HG03060 (cell line): Measurements from ENCODE around the gene RIMBP3B.
"Not testable (repeated sequence)": the region's sequence is repeated elsewhere in the genome, so short reads cannot be mapped to it uniquely, and the experiment has no call there.

Source experiments
- ATAC-seq: cut with Tn5 transposase; IDR thresholded peaks from one replicate; pipeline ENCODE4 v1.9.1; 2021; ENCODE audit warnings: low read depth, moderate number of reproducible peaks; ENCODE audit not compliant: unreplicated experiment

The RIMBP3B gene

GRCh38 chr22:21407792-21408191 lies 24.2 kb downstream of the RIMBP3B start:
- ATAC-seq, result not testable (repeated sequence)

GRCh38 chr22:21416375-21416774 lies 32.8 kb downstream of the RIMBP3B start:
- ATAC-seq, result not testable (repeated sequence)

- ATAC-seq, result not testable (repeated sequence)
These were observed 33.7 kb downstream of the RIMBP3B start, which contains the start of gene HIC2 for GRCh38 chr22:21417227-21417746. HIC2 (plus strand) TSS chr22:21417371; CDS start chr22:21442832, 25,461 bp downstream.

- not testable (repeated sequence) for ATAC-seq
These were observed 34.3 kb downstream of the RIMBP3B start for GRCh38 chr22:21417853-21418252.

- not testable (repeated sequence) for ATAC-seq
These were observed 35.6 kb downstream of the RIMBP3B start for GRCh38 chr22:21418974-21419638.

- not testable (repeated sequence) for ATAC-seq
These were observed 36.7 kb downstream of the RIMBP3B start for GRCh38 chr22:21420180-21420763.

- ATAC-seq, result not testable (repeated sequence)
These were observed 40.6 kb downstream of the RIMBP3B start for GRCh38 chr22:21424084-21424709.

- not testable (repeated sequence) for ATAC-seq
These were observed 51.1 kb downstream of the RIMBP3B start for GRCh38 chr22:21434378-21435233.

- not testable (repeated sequence) for ATAC-seq
These were observed 52.7 kb downstream of the RIMBP3B start for GRCh38 chr22:21435998-21436810.

GRCh38 chr22:21438013-21438412 lies 54.5 kb downstream of the RIMBP3B start:
- not testable (repeated sequence) for ATAC-seq
